Adrenal gland (tissue), 12 donors: ENCODE measurements around the gene NCOA5. TPM values are rescaled to one million over a fixed set of nuclear protein-coding genes. Genes with fewer than 3 reads are reported as not detected.

Experiments used
- DNase-seq, 7 donors: peaks; one replicate each; pipeline ENCODE4 v3.0.0-alpha.2; 2019 to 2020
- H3K27ac ChIP-seq, 5 donors: fragments of 200-600 bp; sonication (generic) in 4 of 5; 1 replicate in 3 of 5; 2 replicates in 2 of 5; pipeline versions ENCODE4 v1.5.1 to v1.8.0; 2016 to 2020; ENCODE audit warnings: mild to moderate bottlenecking in 1 of 5
- H3K27me3 ChIP-seq: fragments of 200-600 bp; 2 replicates; pipeline ENCODE4 v1.8.0; 2021
- H3K36me3 ChIP-seq, 2 donors: fragments of 200-600 bp; replicated peaks in 1 of 2; 1 replicate in 1 of 2; 2 replicates in 1 of 2; pipeline versions ENCODE4 v1.5.1 to v1.8.0; 2018 to 2022
- H3K4me1 ChIP-seq, 2 donors: fragments of 200-600 bp; replicated peaks in 1 of 2; 1 replicate in 1 of 2; 2 replicates in 1 of 2; pipeline versions ENCODE4 v1.5.1 to v1.8.0; 2018 to 2021
- H3K4me3 ChIP-seq, 4 donors: fragments of 200-600 bp; sonication (generic) in 3 of 4; one replicate each; pipeline ENCODE4 v1.5.1; 2016 to 2018
- H3K9me3 ChIP-seq, 3 donors: fragments of 200-600 bp; sonication (generic) in 1 of 3; replicated peaks in 1 of 3; 1 replicate in 2 of 3; 2 replicates in 1 of 3; pipeline versions ENCODE4 v1.5.1 to v1.8.0; 2016 to 2021
- CTCF ChIP-seq, 6 experiments: fragments of 450-650 bp in 4 of 6; fragments of 200-600 bp in 2 of 6; sonication (generic) in 1 of 6; IDR thresholded peaks; 1 replicate in 5 of 6; 2 replicates in 1 of 6; pipeline versions ENCODE4 v1.5.1 to v1.8.0; 2016 to 2021; ENCODE audit warnings: antibody characterized with exemption in 6 of 6, mild to moderate bottlenecking in 2 of 6, moderate library complexity in 1 of 6
- POLR2A ChIP-seq, 2 donors: fragments of 450-650 bp; IDR thresholded peaks; one replicate each; pipeline ENCODE4 v1.6.1; 2017; ENCODE audit warnings: antibody characterized with exemption in 2 of 2, mild to moderate bottlenecking in 2 of 2, moderate library complexity in 1 of 2
- WGBS, 4 donors: extraction: QIAGEN DNeasy Blood & Tissue Kit in 2 of 4; methylation state at CpG; one replicate each; pipeline versions ENCODE4 v1.1.5 to v1.1.7; 2013 to 2017; 5-methylcytosine and 5-hydroxymethylcytosine counted together
- intact Hi-C, 2 donors: fragments of 100-400 bp; cut with DNase I; formaldehyde crosslinking; loops; one replicate each; pipeline versions ENCODE4 v1.14.1 to v1.15.0; 2022 to 2023
- polyA plus RNA-seq, 3 donors: library from polyadenylated mRNA; stranded (reverse); fragments of 200-250 nt in 2 of 3; fragments of 350-450 nt in 1 of 3; fragmentation: Illumina TruSeq in 1 of 3; extraction: RNeasy Lipid Tissue Mini Kit (QIAGEN cat#74804) in 1 of 3; gene quantifications; one replicate each; pipeline ENCODE4 v1.2.3, GENCODE V29; 2013 to 2014
- total RNA-seq, 9 donors: library from RNA; depleted of rRNA in 4 of 9; stranded (reverse); fragments of >200 nt in 4 of 9; fragments of 120-200 nt in 1 of 9; fragmentation: NEBNext Ultra II Directional in 1 of 9; extraction: Animal tissue kit (Norgen Biotek cat#: 25700) in 1 of 9; gene quantifications; one replicate each; pipeline versions ENCODE4 v1.1.0 to v1.2.4, GENCODE V29; 2013 to 2023
- donor health status: healthy with polysubstance abuse.
- donor health status: Bipolar disorder and iron deficiency.
- donor health status: DM: yes; HTN: yes; CAD: no.
- donor health status: DM: no; HTN: no; CAD: no.
- donor health status: DM: no; HTN: no; CAD: no.
- donor health status: DM: yes; HTN: yes; CAD: no.

The NCOA5 gene
- total and polyA plus RNA-seq, 12 donors = 17.8 to 44.8 (median 24.7) TPM

- H3K36me3 ChIP-seq = no peaks in the 10 kb centered on the region
- peak overlapping the region in 1 of 5 donors; percentile 22 for H3K27ac ChIP-seq
- H3K27me3 ChIP-seq = no peaks in the 10 kb centered on the region
- no peak overlapping the region for H3K4me3 ChIP-seq
- intact Hi-C loops = loop anchor here in 1 of 2 donors (5.0 kb wide), 1 partner anchor 62 kb away; no protein-coding TSS in a partner anchor
- H3K9me3 ChIP-seq = no peaks in the 10 kb centered on the region
- no peak for DNase-seq
- H3K4me1 ChIP-seq = peaks cover 29 to 91% of the 10 kb centered on the region in 2 donors
- WGBS, 4 donors = 86 to 94% (median 92%) methylated on average over 3 of the region's 3 CpGs
- no peak for TF ChIP-seq POLR2A (IDR thresholded peaks at IDR 0.05)
- TF ChIP-seq CTCF (IDR thresholded peaks at IDR 0.05) = no peak
These were observed 5.0 kb downstream of the NCOA5 start for GRCh38 chr20:46084805-46085178.

GRCh38 chr20:46083531-46084061 lies 6.2 kb downstream of the NCOA5 start:
- Histone ChIP-seq H3K36me3 (peaks cover 0 to 12% of the 10 kb centered on the region in 2 donors), H3K9me3 (no peaks in the 10 kb centered on the region), H3K4me3 (no peak overlapping the region), H3K27me3 (no peaks in the 10 kb centered on the region), H3K4me1 (peaks cover 28 to 87% of the 10 kb centered on the region in 2 donors), H3K27ac (no peak overlapping the region)
- no peak for TF ChIP-seq POLR2A (IDR thresholded peaks at IDR 0.05)
- intact Hi-C loops = no loop called here
- WGBS, 4 donors = 76 to 89% (median 81%) methylated on average over 1 of the region's 1 CpG
- no peak for DNase-seq

GRCh38 chr20:46083101-46083500 lies 6.7 kb downstream of the NCOA5 start:
- 48 to 62% (median 55%) methylated on average over 6 of the region's 6 CpGs for WGBS, 4 donors
- no peaks in the 10 kb centered on the region for H3K27me3 ChIP-seq
- intact Hi-C loops = no loop called here
- no peak overlapping the region for H3K4me3 ChIP-seq
- H3K27ac ChIP-seq = no peak overlapping the region
- no peaks in the 10 kb centered on the region for H3K9me3 ChIP-seq
- H3K36me3 ChIP-seq = peaks cover 0 to 16% of the 10 kb centered on the region in 2 donors
- H3K4me1 ChIP-seq = peaks cover 23 to 82% of the 10 kb centered on the region in 2 donors
- DNase-seq = no peak
- TF ChIP-seq CTCF (IDR thresholded peaks at IDR 0.05) (no peak), POLR2A (IDR thresholded peaks at IDR 0.05) (no peak)

GRCh38 chr20:46081074-46081473 lies 8.7 kb downstream of the NCOA5 start:
- intact Hi-C loops = no loop called here
- H3K36me3 ChIP-seq = peaks cover 0 to 27% of the 10 kb centered on the region in 2 donors
- H3K9me3 ChIP-seq = no peaks in the 10 kb centered on the region
- H3K27ac ChIP-seq = no peak overlapping the region
- WGBS, 4 donors = 84 to 98% (median 93%) methylated on average over 1 of the region's 1 CpG
- no peak for DNase-seq
- peaks cover 10 to 62% of the 10 kb centered on the region in 2 donors for H3K4me1 ChIP-seq
- no peaks in the 10 kb centered on the region for H3K27me3 ChIP-seq
- no peak overlapping the region for H3K4me3 ChIP-seq
- TF ChIP-seq CTCF (IDR thresholded peaks at IDR 0.05) = no peak
- no peak for TF ChIP-seq POLR2A (IDR thresholded peaks at IDR 0.05)

- intact Hi-C loops = loop anchor here in 1 of 2 donors (10.0 kb wide), 1 partner anchor 54 kb away; the partner anchor contains the start of gene SLC12A5
- Histone ChIP-seq H3K27ac (no peak overlapping the region), H3K9me3 (no peaks in the 10 kb centered on the region), H3K27me3 (no peaks in the 10 kb centered on the region), H3K4me3 (no peak overlapping the region), H3K4me1 (peaks cover 4 to 41% of the 10 kb centered on the region in 2 donors), H3K36me3 (peaks cover 0 to 48% of the 10 kb centered on the region in 2 donors)
- TF ChIP-seq CTCF (IDR thresholded peaks at IDR 0.05) (no peak), POLR2A (IDR thresholded peaks at IDR 0.05) (no peak)
- 82 to 86% (median 85%) methylated on average over 6 to 7 of the region's 7 CpGs for WGBS, 4 donors
- no peak for DNase-seq
These were observed 10.8 kb downstream of the NCOA5 start for GRCh38 chr20:46078954-46079353.
